Prostate gland (tissue), 2 donors: ENCODE measurements around the gene DGKG.

ENCODE experiments used
- CTCF ChIP-seq, 4 experiments: fragments of 200-600 bp in 2 of 4; fragments of 450-650 bp in 2 of 4; sonication (generic) in 2 of 4; IDR thresholded peaks; 1 replicate in 3 of 4; 2 replicates in 1 of 4; pipeline ENCODE4 v1.5.1; 2016 to 2019; ENCODE audit warnings: antibody characterized with exemption in 4 of 4, mild to moderate bottlenecking in 2 of 4, moderate library complexity in 2 of 4
- POLR2A ChIP-seq: fragments of 450-650 bp; IDR thresholded peaks from one replicate; pipeline ENCODE4 v1.6.1; 2016; ENCODE audit warnings: antibody characterized with exemption, mild to moderate bottlenecking
- POLR2AphosphoS5 ChIP-seq: sonication (generic); formaldehyde crosslinking; IDR thresholded peaks from one replicate; pipeline ENCODE4 v1.6.1; 2017; ENCODE audit warnings: antibody characterized with exemption

GRCh38 chr3:186181901-186182300, 180.1 kb downstream of the DGKG start:
- no peak for TF ChIP-seq POLR2A
- TF ChIP-seq CTCF (IDR thresholded peaks at IDR 0.05), result no peak
- no peak for TF ChIP-seq POLR2AphosphoS5
